ENCODE results near the gene MAF. TPM values are rescaled to one million over a fixed set of nuclear protein-coding genes. Genes with fewer than 3 reads are reported as not detected.

MAF gene
- polyA plus RNA-seq, 1 donor from 2014 or later = 2.1 TPM

- H3K9ac ChIP-seq (ENCODE audit: low read length) = no peak overlapping the region
- TF ChIP-seq EP300 (conservative IDR thresholded peaks at IDR 0.05; ENCODE audit: poor library complexity, severe bottlenecking) (no peak), MXI1 (conservative IDR thresholded peaks at IDR 0.05; ENCODE audit: poor library complexity, severe bottlenecking) (no peak), POLR2AphosphoS5 (IDR thresholded peaks at IDR 0.05) (no peak), TAF1 (IDR thresholded peaks at IDR 0.05; ENCODE audit: low read depth) (no peak), SMC3 (conservative IDR thresholded peaks at IDR 0.05; ENCODE audit: poor library complexity) (no peak), RAD21 (conservative IDR thresholded peaks at IDR 0.05) (no peak), EZH2 (IDR thresholded peaks at IDR 0.05; ENCODE audit: borderline replicate concordance, insufficient read depth, low read length, poor library complexity, severe bottlenecking) (no peak)
- TF ChIP-seq, protein P1, sequence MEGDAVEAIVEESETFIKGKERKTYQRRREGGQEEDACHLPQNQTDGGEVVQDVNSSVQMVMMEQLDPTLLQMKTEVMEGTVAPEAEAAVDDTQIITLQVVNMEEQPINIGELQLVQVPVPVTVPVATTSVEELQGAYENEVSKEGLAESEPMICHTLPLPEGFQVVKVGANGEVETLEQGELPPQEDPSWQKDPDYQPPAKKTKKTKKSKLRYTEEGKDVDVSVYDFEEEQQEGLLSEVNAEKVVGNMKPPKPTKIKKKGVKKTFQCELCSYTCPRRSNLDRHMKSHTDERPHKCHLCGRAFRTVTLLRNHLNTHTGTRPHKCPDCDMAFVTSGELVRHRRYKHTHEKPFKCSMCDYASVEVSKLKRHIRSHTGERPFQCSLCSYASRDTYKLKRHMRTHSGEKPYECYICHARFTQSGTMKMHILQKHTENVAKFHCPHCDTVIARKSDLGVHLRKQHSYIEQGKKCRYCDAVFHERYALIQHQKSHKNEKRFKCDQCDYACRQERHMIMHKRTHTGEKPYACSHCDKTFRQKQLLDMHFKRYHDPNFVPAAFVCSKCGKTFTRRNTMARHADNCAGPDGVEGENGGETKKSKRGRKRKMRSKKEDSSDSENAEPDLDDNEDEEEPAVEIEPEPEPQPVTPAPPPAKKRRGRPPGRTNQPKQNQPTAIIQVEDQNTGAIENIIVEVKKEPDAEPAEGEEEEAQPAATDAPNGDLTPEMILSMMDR (IDR thresholded peaks at IDR 0.05; ENCODE audit: poor library complexity, severe bottlenecking) = no peak
- TF ChIP-seq, protein P2, sequence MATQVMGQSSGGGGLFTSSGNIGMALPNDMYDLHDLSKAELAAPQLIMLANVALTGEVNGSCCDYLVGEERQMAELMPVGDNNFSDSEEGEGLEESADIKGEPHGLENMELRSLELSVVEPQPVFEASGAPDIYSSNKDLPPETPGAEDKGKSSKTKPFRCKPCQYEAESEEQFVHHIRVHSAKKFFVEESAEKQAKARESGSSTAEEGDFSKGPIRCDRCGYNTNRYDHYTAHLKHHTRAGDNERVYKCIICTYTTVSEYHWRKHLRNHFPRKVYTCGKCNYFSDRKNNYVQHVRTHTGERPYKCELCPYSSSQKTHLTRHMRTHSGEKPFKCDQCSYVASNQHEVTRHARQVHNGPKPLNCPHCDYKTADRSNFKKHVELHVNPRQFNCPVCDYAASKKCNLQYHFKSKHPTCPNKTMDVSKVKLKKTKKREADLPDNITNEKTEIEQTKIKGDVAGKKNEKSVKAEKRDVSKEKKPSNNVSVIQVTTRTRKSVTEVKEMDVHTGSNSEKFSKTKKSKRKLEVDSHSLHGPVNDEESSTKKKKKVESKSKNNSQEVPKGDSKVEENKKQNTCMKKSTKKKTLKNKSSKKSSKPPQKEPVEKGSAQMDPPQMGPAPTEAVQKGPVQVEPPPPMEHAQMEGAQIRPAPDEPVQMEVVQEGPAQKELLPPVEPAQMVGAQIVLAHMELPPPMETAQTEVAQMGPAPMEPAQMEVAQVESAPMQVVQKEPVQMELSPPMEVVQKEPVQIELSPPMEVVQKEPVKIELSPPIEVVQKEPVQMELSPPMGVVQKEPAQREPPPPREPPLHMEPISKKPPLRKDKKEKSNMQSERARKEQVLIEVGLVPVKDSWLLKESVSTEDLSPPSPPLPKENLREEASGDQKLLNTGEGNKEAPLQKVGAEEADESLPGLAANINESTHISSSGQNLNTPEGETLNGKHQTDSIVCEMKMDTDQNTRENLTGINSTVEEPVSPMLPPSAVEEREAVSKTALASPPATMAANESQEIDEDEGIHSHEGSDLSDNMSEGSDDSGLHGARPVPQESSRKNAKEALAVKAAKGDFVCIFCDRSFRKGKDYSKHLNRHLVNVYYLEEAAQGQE (IDR thresholded peaks at IDR 0.05; ENCODE audit: borderline replicate concordance) = no peak
These were observed 53.5 kb downstream of the MAF start for GRCh38 chr16:79547085-79547484.

More at GRCh38 chr16:79547085-79547484, 53.5 kb downstream of the MAF start:
- no peak overlapping the region for H2AFZ ChIP-seq (ENCODE audit: low read depth, low read length)
- no peaks in the 10 kb centered on the region for H3K27me3 ChIP-seq (ENCODE audit: insufficient read depth, low read depth, low read length)
- H4K20me1 ChIP-seq (ENCODE audit: insufficient read depth) = no peaks in the 10 kb centered on the region
- no peaks in the 10 kb centered on the region for H3K36me3 ChIP-seq (ENCODE audit: insufficient read depth, low read length)
- H3K9me2 ChIP-seq (ENCODE audit: insufficient read depth, low read length) = no peaks in the 10 kb centered on the region
- no peaks in the 10 kb centered on the region for H3F3A ChIP-seq (ENCODE audit: insufficient read depth, low read length, poor library complexity, severe bottlenecking)
- no peak overlapping the region for H3K4me3 ChIP-seq (ENCODE audit: low read length)
- H3K27ac ChIP-seq (ENCODE audit: low read length) = no peak overlapping the region
- no peak overlapping the region for H3K4me2 ChIP-seq (ENCODE audit: low read length)
- H3K9me3 ChIP-seq (ENCODE audit: low read length) = peaks cover 2% of the 10 kb centered on the region
- H3K79me2 ChIP-seq (replicated peaks; ENCODE audit: insufficient read depth, low read length) = no peaks in the 10 kb centered on the region
